Esophagus muscularis mucosa (tissue), 3 donors: ENCODE data around the gene MRPL23.

ENCODE experiments used
- POLR2AphosphoS5 ChIP-seq, 2 donors: sonication (generic); formaldehyde crosslinking; IDR thresholded peaks; one replicate each; pipeline ENCODE4 v1.6.1; 2017; ENCODE audit warnings: antibody characterized with exemption in 2 of 2
- TF ChIP-seq, protein P1 (sequence below), 3 experiments: fragments of 200-600 bp in 2 of 3; fragments of 450-650 bp in 1 of 3; sonication (generic) in 2 of 3; IDR thresholded peaks; one replicate each; pipeline ENCODE4 v1.5.1; 2017 to 2019; ENCODE audit warnings: antibody characterized with exemption in 3 of 3, mild to moderate bottlenecking in 2 of 3, moderate library complexity in 1 of 3

DNA sequence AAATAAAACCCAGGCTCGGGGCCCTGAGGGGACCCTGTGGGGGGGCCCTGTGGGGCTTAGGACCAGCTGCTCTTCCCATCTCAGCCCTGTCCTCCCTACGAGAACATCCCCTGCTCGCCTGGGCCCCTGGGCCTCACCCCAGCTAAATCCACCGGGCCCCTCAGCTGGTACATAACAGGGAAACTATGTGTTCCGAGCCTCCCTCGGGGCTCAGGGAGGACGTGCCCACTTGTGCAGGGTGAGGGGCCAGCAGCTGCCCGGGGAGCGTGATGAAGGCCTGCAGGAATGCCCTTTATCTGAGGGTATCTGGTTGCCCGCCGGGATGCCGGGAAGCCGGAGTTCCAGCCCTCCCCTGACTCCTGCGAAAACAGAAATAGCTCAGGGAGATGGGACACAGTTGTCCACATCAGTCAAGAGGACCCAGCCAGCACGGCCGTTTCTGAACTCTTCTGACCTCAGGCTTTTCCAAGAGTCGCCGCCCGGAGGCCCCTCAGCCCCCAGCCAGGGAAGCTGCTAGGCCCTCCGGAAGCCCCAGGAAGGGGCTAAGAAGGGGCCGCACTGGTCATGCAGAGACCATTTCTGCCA lies 20.6 kb downstream of the MRPL23 start:
- TF ChIP-seq, protein P1, sequence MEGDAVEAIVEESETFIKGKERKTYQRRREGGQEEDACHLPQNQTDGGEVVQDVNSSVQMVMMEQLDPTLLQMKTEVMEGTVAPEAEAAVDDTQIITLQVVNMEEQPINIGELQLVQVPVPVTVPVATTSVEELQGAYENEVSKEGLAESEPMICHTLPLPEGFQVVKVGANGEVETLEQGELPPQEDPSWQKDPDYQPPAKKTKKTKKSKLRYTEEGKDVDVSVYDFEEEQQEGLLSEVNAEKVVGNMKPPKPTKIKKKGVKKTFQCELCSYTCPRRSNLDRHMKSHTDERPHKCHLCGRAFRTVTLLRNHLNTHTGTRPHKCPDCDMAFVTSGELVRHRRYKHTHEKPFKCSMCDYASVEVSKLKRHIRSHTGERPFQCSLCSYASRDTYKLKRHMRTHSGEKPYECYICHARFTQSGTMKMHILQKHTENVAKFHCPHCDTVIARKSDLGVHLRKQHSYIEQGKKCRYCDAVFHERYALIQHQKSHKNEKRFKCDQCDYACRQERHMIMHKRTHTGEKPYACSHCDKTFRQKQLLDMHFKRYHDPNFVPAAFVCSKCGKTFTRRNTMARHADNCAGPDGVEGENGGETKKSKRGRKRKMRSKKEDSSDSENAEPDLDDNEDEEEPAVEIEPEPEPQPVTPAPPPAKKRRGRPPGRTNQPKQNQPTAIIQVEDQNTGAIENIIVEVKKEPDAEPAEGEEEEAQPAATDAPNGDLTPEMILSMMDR (IDR thresholded peaks at IDR 0.05), result no peak
- TF ChIP-seq POLR2AphosphoS5 (IDR thresholded peaks at IDR 0.05), result no peak
